ENCODE measurements around the gene GDPD3. TPM values are rescaled to one million over a fixed set of nuclear protein-coding genes. Genes with fewer than 3 reads are reported as not detected.

The GDPD3 gene
- total and polyA plus RNA-seq, 2 of the 13 experiments (the other 11 are each of a cell fraction or from before 2014, with no cell fraction given), result 18.7 to 20.6 TPM

- TF ChIP-seq ZNF672 (CRISPR knock-in tag; IDR thresholded peaks at IDR 0.05), result no peak
- TF ChIP-seq HES4 (CRISPR knock-in tag; IDR thresholded peaks at IDR 0.05; ENCODE audit: borderline replicate concordance), result no peak
- peak; percentile 84; the same call in 1 of the 2 replicates for TF ChIP-seq PATZ1 (CRISPR knock-in tag; IDR thresholded peaks at IDR 0.05)
- no peak for TF ChIP-seq ZBTB46 (CRISPR knock-in tag; IDR thresholded peaks at IDR 0.05; ENCODE audit: borderline replicate concordance)
- peak; percentile 59; the same call in 1 of the 2 replicates for TF ChIP-seq TFE3 (CRISPR knock-in tag; IDR thresholded peaks at IDR 0.05)
- peak; percentile 93 for TF ChIP-seq ZNF687 (CRISPR knock-in tag; IDR thresholded peaks at IDR 0.05)
- TF ChIP-seq ZBTB39 (CRISPR knock-in tag; IDR thresholded peaks at IDR 0.05), result peak; percentile 42; the same call in 1 of the 2 replicates
- no peak for TF ChIP-seq BHLHE40 (IDR thresholded peaks at IDR 0.05; ENCODE audit: low read length)
- peak; percentile 78; the same call in 1 of the 2 replicates for TF ChIP-seq SP5 (CRISPR knock-in tag; IDR thresholded peaks at IDR 0.05; ENCODE audit: borderline replicate concordance, low read depth)
- TF ChIP-seq THYN1 (CRISPR knock-in tag; IDR thresholded peaks at IDR 0.05; ENCODE audit: borderline replicate concordance, low read depth), result no peak
- TF ChIP-seq SMAD9 (CRISPR knock-in tag; IDR thresholded peaks at IDR 0.05), result 0 out of 2 replicates have a peak, but pooled peaks have one; percentile 43
- TF ChIP-seq ZNF724P (CRISPR knock-in tag; IDR thresholded peaks at IDR 0.05; ENCODE audit: borderline replicate concordance), result no peak; the same call in 1 of the 2 replicates
- peak; percentile 41; the same call in 1 of the 2 replicates for TF ChIP-seq TBX2 (CRISPR knock-in tag; IDR thresholded peaks at IDR 0.05; ENCODE audit: borderline replicate concordance)
These were observed 17.1 kb downstream of the GDPD3 start, which contains the start of gene YPEL3 (continued) for GRCh38 chr16:30096105-30096861.

Measured in HepG2 (cell line).